HepG2 (cell line): ENCODE results near the gene IFIT1. TPM values are rescaled to one million over a fixed set of nuclear protein-coding genes. Genes with fewer than 3 reads are reported as not detected.

ENCODE experiments used
- ATAC-seq: fragments of 200-7000 bp; cut with Tn5 transposase; 3 replicates; pipeline ENCODE4 v1.9.1; 2020; ENCODE audit warnings: mild to moderate bottlenecking, moderate library complexity
- BruUV-seq: library from RNA; stranded (reverse); fragments of 400-500 nt; replicated peaks from 2 replicates; lab custom pipeline; 2021; lab: Mats Ljungman, UMichigan
- CTCF ChIA-PET: fragments of 300-600 bp; formaldehyde crosslinking; extraction: SDS; loops from one replicate; lab custom pipeline; 2021; ENCODE audit warnings: low total read pairs, inconsistent platforms, low intra/inter-chr PET ratio; lab: Yijun Ruan, JAX
- POLR2A ChIA-PET: fragments of 350-600 bp; sonication (Branson Sonifier 250); formaldehyde crosslinking; loops from one replicate; lab custom pipeline; 2020; ENCODE audit warnings: antibody characterized with exemption, inconsistent platforms; lab: Yijun Ruan, JAX
- DNase-seq: peaks from one replicate; pipeline ENCODE4 v3.0.0-alpha.2; 2015; ENCODE audit warnings: low spot score
- FAIRE-seq: peaks from 3 replicates; lab custom pipeline; 2011; peaks lifted over from hg19 to GRCh38; lab: Jason Lieb, UNC
- H2AFZ ChIP-seq: one replicate; pipeline ENCODE4 v1.6.1; 2011; ENCODE audit warnings: low read length, inconsistent platforms
- H3K27ac ChIP-seq: fragments of 300-600 bp; 3 replicates; pipeline ENCODE4 v1.8.0; 2011; ENCODE audit warnings: mixed run types, mild to moderate bottlenecking, mixed read lengths, low read length, inconsistent platforms; ENCODE audit not compliant: insufficient read depth; ENCODE audit errors: extremely low read length
- H3K27me3 ChIP-seq, 2 experiments: fragments of 200-600 bp in 1 of 2; 2 replicates in 1 of 2; 3 replicates in 1 of 2; pipeline versions ENCODE4 v1.6.0 to v1.8.0; 2011; ENCODE audit warnings: low read length in 2 of 2, mild to moderate bottlenecking in 2 of 2, moderate library complexity in 2 of 2, inconsistent platforms in 1 of 2; ENCODE audit not compliant: insufficient read depth in 2 of 2, control insufficient read depth in 1 of 2
- H3K36me3 ChIP-seq, 2 experiments: fragments of 200-600 bp in 1 of 2; replicated peaks in 1 of 2; 2 replicates in 1 of 2; 3 replicates in 1 of 2; pipeline versions ENCODE4 v1.5.1 to v1.8.0; 2011; ENCODE audit warnings: low read length in 2 of 2, inconsistent platforms in 1 of 2; ENCODE audit not compliant: insufficient read depth in 2 of 2, control insufficient read depth in 1 of 2
- H3K4me1 ChIP-seq: 2 replicates; pipeline ENCODE4 v1.5.1; 2012; ENCODE audit warnings: low read length, inconsistent platforms; ENCODE audit not compliant: insufficient read depth
- H3K4me2 ChIP-seq: 2 replicates; pipeline ENCODE4 v1.6.0; 2011; ENCODE audit warnings: low read depth, low read length, inconsistent platforms
- H3K4me3 ChIP-seq, 3 experiments: fragments of 200-600 bp in 1 of 3; sonication (generic), shearing (Covaris generic) in 1 of 3; replicated peaks in 1 of 3; 2 replicates each; pipeline ENCODE4 v1.5.1; 2011 to 2016; ENCODE audit warnings: low read length in 3 of 3, inconsistent platforms in 2 of 3, low read depth in 2 of 3, mild to moderate bottlenecking in 2 of 3, control low read depth in 1 of 3, mixed read lengths in 1 of 3; ENCODE audit not compliant: insufficient read depth in 1 of 3
- H3K79me2 ChIP-seq: one replicate; pipeline ENCODE4 v1.6.1; 2011; ENCODE audit warnings: low read length, inconsistent platforms; ENCODE audit not compliant: insufficient read depth
- H3K9ac ChIP-seq: 2 replicates; pipeline ENCODE4 v1.6.0; 2011; ENCODE audit warnings: mild to moderate bottlenecking, low read depth, low read length, inconsistent platforms; ENCODE audit not compliant: insufficient read depth
- H3K9me3 ChIP-seq: 2 replicates; pipeline ENCODE4 v1.5.1; 2012; ENCODE audit warnings: mild to moderate bottlenecking, low read length
- H4K20me1 ChIP-seq: 2 replicates; pipeline ENCODE4 v1.6.0; 2011; ENCODE audit warnings: inconsistent platforms, mild to moderate bottlenecking, low read length, moderate library complexity; ENCODE audit not compliant: insufficient read depth
- ASH2L ChIP-seq: fragments of 300-600, 200-600 bp; sonication (generic); IDR thresholded peaks from 2 replicates; pipeline ENCODE4 v1.7.0; 2017; ENCODE audit warnings: low read depth, mild to moderate bottlenecking, moderate library complexity, mixed read lengths, low read length; ENCODE audit not compliant: insufficient read length
- CEBPB ChIP-seq: IDR thresholded peaks from 2 replicates; pipeline ENCODE4 v1.6.1; 2011; ENCODE audit warnings: low read depth, low read length, improper control_type of control experiment, borderline replicate concordance
- CEBPG ChIP-seq: IDR thresholded peaks from 2 replicates; pipeline ENCODE4 v1.6.1; 2016
- FOXA3 ChIP-seq: IDR thresholded peaks from 2 replicates; pipeline ENCODE4 v1.6.1; 2016; ENCODE audit warnings: missing genetic modification reagents, missing compliant biosample characterization
- GATAD2A ChIP-seq: IDR thresholded peaks from 2 replicates; pipeline ENCODE4 v1.6.1; 2016
- NR2C2 ChIP-seq: sonication (generic); formaldehyde crosslinking; IDR thresholded peaks from 2 replicates; pipeline ENCODE4 v1.4.0; 2020; ENCODE audit warnings: missing genetic modification reagents, mild to moderate bottlenecking, moderate library complexity, borderline replicate concordance
- U2AF2 ChIP-seq: fragments of 200-400 bp; formaldehyde crosslinking; IDR thresholded peaks from 2 replicates; pipeline ENCODE4 v1.6.1; 2017; ENCODE audit warnings: low read depth, mild to moderate bottlenecking, low read length
- XBP1 ChIP-seq: sonication (generic); formaldehyde crosslinking; IDR thresholded peaks from 2 replicates; pipeline ENCODE4 v1.5.0; 2020; ENCODE audit warnings: missing genetic modification reagents
- ZFYVE20 ChIP-seq: sonication (generic); formaldehyde crosslinking; IDR thresholded peaks from 2 replicates; pipeline ENCODE4 v1.8.0; 2023; ENCODE audit warnings: low read depth, mild to moderate bottlenecking, moderate library complexity, missing genetic modification reagents, borderline replicate concordance
- ZSCAN9 ChIP-seq: IDR thresholded peaks from 2 replicates; pipeline ENCODE4 v1.6.1; 2016; ENCODE audit warnings: borderline replicate concordance
- WGBS: methylation state at CpG from one replicate; pipeline ENCODE4 v1.1.6; 2017; ENCODE audit warnings: low lambda C conversion rate; 5-methylcytosine and 5-hydroxymethylcytosine counted together
- in situ Hi-C: cut with HindIII; loops from 2 replicates; pipeline ENCODE4 v1.10.0; 2017; ENCODE audit warnings: low pct_unique_long_range_greater_than_20kb; ENCODE audit not compliant: extremely low pct_ligation_motif_present
- intact Hi-C: fragments of 100-400 bp; cut with micrococcal nuclease; formaldehyde crosslinking; loops from one replicate; pipeline ENCODE4 v1.10.0; 2022; ENCODE audit not compliant: unreplicated experiment
- polyA plus RNA-seq, 8 experiments: library from polyadenylated mRNA; depleted of rRNA in 3 of 8; stranded (reverse) in 7 of 8; unstranded in 1 of 8; fragments of >200 nt; fragmentation: Illumina TruSeq in 4 of 8; extraction: Trizol in 4 of 8; gene quantifications; 2 replicates each; pipeline versions ENCODE4 v1.2.1 to v1.2.3, GENCODE V29; 2011 to 2016; ENCODE audit warnings: low read depth in 4 of 8, missing spikeins in 1 of 8, mixed read lengths in 1 of 8; ENCODE audit not compliant: insufficient read depth in 1 of 8
- total RNA-seq, 5 experiments: library from RNA; depleted of rRNA; stranded (reverse); fragments of >200 nt; fragmentation: Illumina TruSeq; extraction: Trizol; gene quantifications; 2 replicates each; pipeline ENCODE4 v1.2.3, GENCODE V29; 2016; ENCODE audit warnings: low read depth in 1 of 5
- TF ChIP-seq, protein P1 (sequence below): sonication (generic); formaldehyde crosslinking; IDR thresholded peaks from 2 replicates; pipeline ENCODE4 v1.4.0; 2020; ENCODE audit warnings: low read depth, missing genetic modification reagents

Gene IFIT1
- total and polyA plus RNA-seq, 2 of the 13 experiments (the other 11 are each of a cell fraction or from before 2014, with no cell fraction given): 1.5 to 5.5 TPM

GRCh38 chr10:89392974-89393373 lies 551 bp downstream of the IFIT1 start:
- FAIRE-seq (peak; percentile 32), ATAC-seq (peak; percentile 73), DNase-seq (no peak)
- Histone ChIP-seq H3K4me1 (peaks cover 16% of the 10 kb centered on the region), H3K4me2 (peak overlapping the region; percentile 72), H3K27me3 (no peaks in the 10 kb centered on the region), H3K36me3 (no peaks in the 10 kb centered on the region), H3K9me3 (no peaks in the 10 kb centered on the region), H3K27ac (peak overlapping the region; percentile 66), H2AFZ (peak overlapping the region; percentile 55), H3K79me2 (no peaks in the 10 kb centered on the region), H4K20me1 (no peaks in the 10 kb centered on the region), H3K9ac (peak overlapping the region; percentile 54; the same call in 1 of the 2 replicates), H3K4me3 (peak overlapping the region; percentile 68 to 88 (median 78); a peak in 5 of 6 replicates)
- WGBS: 20% methylated on average over 1 of the region's 2 CpGs
- TF ChIP-seq, protein P1, sequence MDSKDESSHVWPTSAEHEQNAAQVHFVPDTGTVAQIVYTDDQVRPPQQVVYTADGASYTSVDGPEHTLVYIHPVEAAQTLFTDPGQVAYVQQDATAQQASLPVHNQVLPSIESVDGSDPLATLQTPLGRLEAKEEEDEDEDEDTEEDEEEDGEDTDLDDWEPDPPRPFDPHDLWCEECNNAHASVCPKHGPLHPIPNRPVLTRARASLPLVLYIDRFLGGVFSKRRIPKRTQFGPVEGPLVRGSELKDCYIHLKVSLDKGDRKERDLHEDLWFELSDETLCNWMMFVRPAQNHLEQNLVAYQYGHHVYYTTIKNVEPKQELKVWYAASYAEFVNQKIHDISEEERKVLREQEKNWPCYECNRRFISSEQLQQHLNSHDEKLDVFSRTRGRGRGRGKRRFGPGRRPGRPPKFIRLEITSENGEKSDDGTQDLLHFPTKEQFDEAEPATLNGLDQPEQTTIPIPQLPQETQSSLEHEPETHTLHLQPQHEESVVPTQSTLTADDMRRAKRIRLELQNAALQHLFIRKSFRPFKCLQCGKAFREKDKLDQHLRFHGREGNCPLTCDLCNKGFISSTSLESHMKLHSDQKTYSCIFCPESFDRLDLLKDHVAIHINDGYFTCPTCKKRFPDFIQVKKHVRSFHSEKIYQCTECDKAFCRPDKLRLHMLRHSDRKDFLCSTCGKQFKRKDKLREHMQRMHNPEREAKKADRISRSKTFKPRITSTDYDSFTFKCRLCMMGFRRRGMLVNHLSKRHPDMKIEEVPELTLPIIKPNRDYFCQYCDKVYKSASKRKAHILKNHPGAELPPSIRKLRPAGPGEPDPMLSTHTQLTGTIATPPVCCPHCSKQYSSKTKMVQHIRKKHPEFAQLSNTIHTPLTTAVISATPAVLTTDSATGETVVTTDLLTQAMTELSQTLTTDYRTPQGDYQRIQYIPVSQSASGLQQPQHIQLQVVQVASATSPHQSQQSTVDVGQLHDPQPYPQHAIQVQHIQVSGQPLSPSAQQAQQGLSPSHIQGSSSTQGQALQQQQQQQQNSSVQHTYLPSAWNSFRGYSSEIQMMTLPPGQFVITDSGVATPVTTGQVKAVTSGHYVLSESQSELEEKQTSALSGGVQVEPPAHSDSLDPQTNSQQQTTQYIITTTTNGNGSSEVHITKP (CRISPR knock-in tag): peak; percentile 66; the same call in 1 of the 2 replicates
- no peak for TF ChIP-seq XBP1 (CRISPR knock-in tag)
- TF ChIP-seq ZSCAN9 (CRISPR knock-in tag): no peak
- peak; percentile 71; the same call in 1 of the 2 replicates for TF ChIP-seq CEBPG (CRISPR knock-in tag)
- 0 out of 2 replicates have a peak, but pooled peaks have one; percentile 18 for TF ChIP-seq GATAD2A (CRISPR knock-in tag)
- no peak for TF ChIP-seq ZFYVE20 (CRISPR knock-in tag)
- TF ChIP-seq NR2C2: 0 out of 2 replicates have a peak, but pooled peaks have one; percentile 6
- no peak for TF ChIP-seq FOXA3 (CRISPR knock-in tag)
- no peak for TF ChIP-seq ASH2L
- TF ChIP-seq CEBPB: peak; percentile 38; the same call in 1 of the 2 replicates
- TF ChIP-seq U2AF2: no peak
- intact Hi-C loops (loop anchor here (1.0 to 2.0 kb wide), 2 partner anchors 18 to 21 kb away; partner anchors contain the start of gene IFIT5), in situ Hi-C loops (no loop called here)
- POLR2A ChIA-PET: interaction anchor here (1.0 to 1.8 kb wide), 9 partner anchors 19 to 308 kb away, joined by 3 to 13 read pairs (median 5); partner anchors contain the start of genes IFIT3, IFIT5, KIF20B and LIPA
- CTCF ChIA-PET: no interaction called here
- no TSS peak for BruUV-seq
